Gastrocnemius medialis (tissue), 4 donors: ENCODE results near the gene CDH23.

Source experiments
- POLR2A ChIP-seq, 2 donors: fragments of 450-650 bp; IDR thresholded peaks; one replicate each; pipeline ENCODE4 v1.6.1; 2017; ENCODE audit warnings: antibody characterized with exemption in 2 of 2, mild to moderate bottlenecking in 2 of 2, moderate library complexity in 2 of 2
- TF ChIP-seq, protein P1 (sequence below), 5 experiments: fragments of 450-650 bp in 3 of 5; fragments of 200-600 bp in 2 of 5; sonication (generic) in 2 of 5; IDR thresholded peaks in 4 of 5; conservative IDR thresholded peaks in 1 of 5; 1 replicate in 4 of 5; 2 replicates in 1 of 5; pipeline ENCODE4 v1.5.1; 2016 to 2019; ENCODE audit warnings: antibody characterized with exemption in 5 of 5, mild to moderate bottlenecking in 3 of 5, moderate library complexity in 3 of 5

DNA sequence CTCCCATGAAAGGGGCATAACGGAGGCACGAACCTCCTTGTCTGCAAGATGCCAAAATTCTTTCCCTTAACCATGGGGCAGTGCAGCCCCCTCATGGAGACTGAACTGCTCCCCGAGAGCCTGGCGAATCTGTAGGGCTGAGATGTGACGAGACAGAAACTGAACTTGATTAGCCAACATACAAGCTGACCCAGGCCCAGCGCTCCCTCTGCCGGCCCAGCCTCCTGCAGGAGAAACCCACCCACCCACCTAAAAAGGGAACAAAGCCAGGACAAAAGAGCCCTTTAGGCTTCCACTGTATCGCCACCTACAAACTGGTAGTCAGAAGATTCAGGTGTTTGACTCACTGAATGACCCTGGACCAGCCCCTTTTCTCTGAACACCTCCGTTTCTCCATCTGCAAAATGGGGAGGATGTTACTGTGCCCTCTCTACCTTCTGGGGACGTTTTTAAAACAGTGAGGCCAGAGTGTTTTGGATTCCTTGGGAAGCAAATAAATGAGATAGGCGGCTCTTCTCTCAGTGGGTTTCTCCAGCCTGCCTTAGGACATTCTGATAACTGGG is 264.4 kb downstream of the CDH23 start:
- TF ChIP-seq, protein P1, sequence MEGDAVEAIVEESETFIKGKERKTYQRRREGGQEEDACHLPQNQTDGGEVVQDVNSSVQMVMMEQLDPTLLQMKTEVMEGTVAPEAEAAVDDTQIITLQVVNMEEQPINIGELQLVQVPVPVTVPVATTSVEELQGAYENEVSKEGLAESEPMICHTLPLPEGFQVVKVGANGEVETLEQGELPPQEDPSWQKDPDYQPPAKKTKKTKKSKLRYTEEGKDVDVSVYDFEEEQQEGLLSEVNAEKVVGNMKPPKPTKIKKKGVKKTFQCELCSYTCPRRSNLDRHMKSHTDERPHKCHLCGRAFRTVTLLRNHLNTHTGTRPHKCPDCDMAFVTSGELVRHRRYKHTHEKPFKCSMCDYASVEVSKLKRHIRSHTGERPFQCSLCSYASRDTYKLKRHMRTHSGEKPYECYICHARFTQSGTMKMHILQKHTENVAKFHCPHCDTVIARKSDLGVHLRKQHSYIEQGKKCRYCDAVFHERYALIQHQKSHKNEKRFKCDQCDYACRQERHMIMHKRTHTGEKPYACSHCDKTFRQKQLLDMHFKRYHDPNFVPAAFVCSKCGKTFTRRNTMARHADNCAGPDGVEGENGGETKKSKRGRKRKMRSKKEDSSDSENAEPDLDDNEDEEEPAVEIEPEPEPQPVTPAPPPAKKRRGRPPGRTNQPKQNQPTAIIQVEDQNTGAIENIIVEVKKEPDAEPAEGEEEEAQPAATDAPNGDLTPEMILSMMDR (IDR thresholded peaks at IDR 0.05 in 4 of 5, conservative IDR thresholded peaks at IDR 0.05 in 1 of 5): no peak
- TF ChIP-seq POLR2A (IDR thresholded peaks at IDR 0.05): no peak
